ENCODE results near the gene NDUFS8.

Gene NDUFS8

GRCh38 chr11:68077617-68078582, 47.4 kb downstream of the NDUFS8 start:
- no peak for DNase-seq (ENCODE audit: low read depth)

GRCh38 chr11:68080860-68081259, 50.4 kb downstream of the NDUFS8 start:
- no peak for DNase-seq (ENCODE audit: low read depth)

- no peak for DNase-seq (ENCODE audit: low read depth)
Observed at GRCh38 chr11:68081691-68082090, 51.2 kb downstream of the NDUFS8 start.

GRCh38 chr11:68082481-68082880, 52.0 kb downstream of the NDUFS8 start:
- DNase-seq (ENCODE audit: low read depth) = no peak

GRCh38 chr11:68083517-68083916, 53.0 kb downstream of the NDUFS8 start:
- DNase-seq (ENCODE audit: low read depth) = no peak
